ENCODE data around the gene HSPBAP1. TPM values are rescaled to one million over a fixed set of nuclear protein-coding genes. Genes with fewer than 3 reads are reported as not detected.

HSPBAP1 gene
- total and polyA plus RNA-seq, 9 of the 15 experiments (the other 6 are each of a cell fraction or from before 2014, with no cell fraction given), result 2.1 to 4.5 (median 3.4) TPM

- no peak overlapping the region for H3K27ac ChIP-seq (ENCODE audit: extremely low read depth, low read depth, low read length)
- POLR2A ChIA-PET, result no interaction called here
- no peak overlapping the region for H3K9ac ChIP-seq (ENCODE audit: insufficient read depth in 1 of 2, low read depth in 2 of 2, low read length in 2 of 2)
- no peak overlapping the region for H2AFZ ChIP-seq (ENCODE audit: low read depth, low read length)
- 86% methylated on average over 3 of the region's 3 CpGs for WGBS (ENCODE audit: insufficient coverage, low coverage, missing lambda C conversion rate)
- no peak for FAIRE-seq
- H3K4me2 ChIP-seq (ENCODE audit: insufficient read depth, low read length), result no peak overlapping the region
- no peak for DNase-seq (ENCODE audit: extremely low read depth in 1 of 4, low spot score in 3 of 4)
- no peak overlapping the region for H3K4me3 ChIP-seq
- BruUV-seq (replicated peaks), result no TSS peak
- in situ Hi-C loops (cut with MboI), result no loop called here
- CTCF ChIA-PET (ENCODE audit: low intra/inter-chr PET ratio), result no interaction called here
- no peak for TF ChIP-seq RUNX1 (IDR thresholded peaks at IDR 0.05; ENCODE audit: low read depth)
- no peak for TF ChIP-seq CHD2 (IDR thresholded peaks at IDR 0.05; ENCODE audit: low read depth, low read length)
- TF ChIP-seq NFIX (CRISPR knock-in tag; IDR thresholded peaks at IDR 0.05; ENCODE audit: low read depth), result no peak
- TF ChIP-seq SUPT5H (IDR thresholded peaks at IDR 0.05), result no peak
- no peak for TF ChIP-seq STAT6 (CRISPR knock-in tag; IDR thresholded peaks at IDR 0.05)
- no peak for TF ChIP-seq PBX2 (CRISPR knock-in tag; IDR thresholded peaks at IDR 0.05; ENCODE audit: low read depth)
- no peak for TF ChIP-seq PBX2 (tag; conservative IDR thresholded peaks at IDR 0.05; ENCODE audit: low read depth)
- no peak for TF ChIP-seq PREB (CRISPR knock-in tag; IDR thresholded peaks at IDR 0.05)
- no peak for TF ChIP-seq CC2D1A (IDR thresholded peaks at IDR 0.05)
- TF ChIP-seq CREB5 (CRISPR knock-in tag; IDR thresholded peaks at IDR 0.05), result no peak
- no peak for TF ChIP-seq CTBP1 (IDR thresholded peaks at IDR 0.05; ENCODE audit: borderline replicate concordance)
- H3K4me1 ChIP-seq (replicated peaks in 1 of 2; ENCODE audit: control insufficient read depth in 2 of 2, insufficient read depth in 2 of 2, low read length in 2 of 2), result no peaks in the 10 kb centered on the region
- H3K36me3 ChIP-seq (ENCODE audit: control insufficient read depth, insufficient read depth, low read length), result peaks cover 10% of the 10 kb centered on the region; the same call in 2 of the 3 replicates
- no peaks in the 10 kb centered on the region for H4K20me1 ChIP-seq (replicated peaks; ENCODE audit: control insufficient read depth, insufficient read depth, low read length)
- H3K79me2 ChIP-seq (ENCODE audit: control insufficient read depth, insufficient read depth, low read length), result no peaks in the 10 kb centered on the region
- ATAC-seq, result no peak
- H3K9me3 ChIP-seq (replicated peaks; ENCODE audit: control insufficient read depth, insufficient read depth, low read depth, low read length), result no peaks in the 10 kb centered on the region
- H3K27me3 ChIP-seq (ENCODE audit: control insufficient read depth in 2 of 2, insufficient read depth in 2 of 2, low read length in 2 of 2), result no peaks in the 10 kb centered on the region
- no peaks in the 10 kb centered on the region for H3K9me1 ChIP-seq (ENCODE audit: control insufficient read depth, insufficient read depth, low read length)
- intact Hi-C loops (cut with micrococcal nuclease), result no loop called here
Observed at GRCh38 chr3:122692674-122693073, 101.0 kb downstream of the HSPBAP1 start.
